Mesodermal cell (in vitro differentiated cells): ENCODE measurements around the gene TEX13D. TPM values are rescaled to one million over a fixed set of nuclear protein-coding genes. Genes with fewer than 3 reads are reported as not detected.
"Not testable (repeated sequence)": the region's sequence is repeated elsewhere in the genome, so short reads cannot be mapped to it uniquely, and the experiment has no call there.

Experiments
- H3K27ac ChIP-seq: 2 replicates; pipeline ENCODE4 v1.7.0; 2013; ENCODE audit warnings: mild to moderate bottlenecking, low read depth, low read length, moderate library complexity; ENCODE audit not compliant: severe bottlenecking
- H3K36me3 ChIP-seq: 2 replicates; pipeline ENCODE4 v1.7.1; 2013; ENCODE audit warnings: mild to moderate bottlenecking, low read length, moderate library complexity; ENCODE audit not compliant: control insufficient read depth, insufficient read depth
- H3K4me1 ChIP-seq: one replicate; pipeline ENCODE4 v1.7.1; 2013; ENCODE audit warnings: mild to moderate bottlenecking, low read length; ENCODE audit not compliant: insufficient read depth, control insufficient read depth, poor library complexity, severe bottlenecking
- H3K4me3 ChIP-seq: 2 replicates; pipeline ENCODE4 v1.7.0; 2013; ENCODE audit warnings: low read length, control low read depth, mild to moderate bottlenecking; ENCODE audit not compliant: insufficient read depth, poor library complexity, severe bottlenecking; ENCODE audit errors: extremely low read depth
- H3K9me3 ChIP-seq: 2 replicates; pipeline ENCODE4 v1.7.1; 2013; ENCODE audit warnings: mild to moderate bottlenecking, low read length, moderate library complexity; ENCODE audit not compliant: control insufficient read depth
- WGBS, 2 experiments: methylation state at CpG; one replicate each; pipeline ENCODE4 v1.1.5; 2013; ENCODE audit warnings: missing lambda C conversion rate in 2 of 2; ENCODE audit not compliant: insufficient coverage in 2 of 2; 5-methylcytosine and 5-hydroxymethylcytosine counted together
- polyA plus RNA-seq, 2 experiments: library from polyadenylated mRNA; stranded (reverse); fragments of 50-300 nt; gene quantifications; one replicate each; pipeline ENCODE4 v1.2.3, GENCODE V29; 2013

Gene TEX13D
- polyA plus RNA-seq (2013, experiment 1 of 2) = not detected
- not detected for polyA plus RNA-seq (2013, experiment 2 of 2)

DNA sequence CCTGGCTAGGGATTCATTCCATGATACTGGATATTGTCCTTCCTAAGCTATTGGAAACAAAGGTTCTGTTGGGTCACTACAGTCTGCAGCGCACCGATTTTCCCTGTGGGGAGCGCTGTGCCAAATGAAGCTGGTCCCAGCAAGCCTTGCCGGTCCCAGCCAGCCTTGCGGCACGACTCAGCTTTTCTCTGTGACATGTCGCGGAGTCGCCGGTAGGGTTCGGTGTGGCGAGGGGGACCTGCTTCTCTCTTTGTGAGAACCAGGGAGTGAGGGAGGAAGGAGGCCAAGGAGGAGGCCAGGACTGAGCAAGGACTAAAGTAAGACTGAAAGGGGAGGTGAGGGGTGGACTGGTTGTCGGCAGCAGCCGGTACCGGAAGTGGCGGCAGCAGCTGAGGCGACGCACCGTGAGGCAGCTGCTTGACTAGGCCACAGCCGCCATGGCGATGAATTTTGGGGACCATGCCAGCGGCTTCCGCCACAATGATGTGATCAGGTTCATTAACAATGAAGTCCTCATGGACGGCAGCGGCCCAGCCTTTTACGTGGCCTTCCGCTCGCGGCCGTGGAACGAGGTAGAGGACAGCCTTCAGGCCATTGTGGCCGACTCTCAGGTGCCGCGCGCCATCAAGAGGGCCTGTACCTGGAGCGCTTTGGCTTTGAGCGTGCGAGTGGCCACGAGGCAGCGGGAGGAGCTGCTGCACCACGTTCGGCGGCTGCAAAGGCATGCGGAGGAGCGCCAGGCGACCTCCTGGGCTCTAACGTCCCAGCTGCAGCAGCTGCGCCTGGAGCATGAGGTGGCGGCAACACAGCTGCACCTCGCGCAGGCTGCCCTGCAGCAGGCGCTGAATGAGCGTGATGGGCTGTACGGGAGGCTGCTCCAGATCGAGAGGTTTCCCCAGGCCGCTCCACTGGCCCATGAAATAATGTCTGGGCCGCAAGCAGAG is at the start of gene TEX13D:
TSS of gene TEX13D (plus strand) at position 180 of the 944 bp plus-strand sequence. CDS start at position 438, 258 bp downstream.
- WGBS, 2 experiments = 94 to 95% methylated on average over 19 to 32 of the region's 57 CpGs
- Histone ChIP-seq H3K9me3 (no peaks in the 10 kb centered on the region), H3K27ac (no peak within 1 kb of the TSS), H3K4me1 (no peaks in the 10 kb centered on the region), H3K36me3 (no peaks in the 10 kb centered on the region), H3K4me3 (no peak within 1 kb of the TSS)

DNA sequence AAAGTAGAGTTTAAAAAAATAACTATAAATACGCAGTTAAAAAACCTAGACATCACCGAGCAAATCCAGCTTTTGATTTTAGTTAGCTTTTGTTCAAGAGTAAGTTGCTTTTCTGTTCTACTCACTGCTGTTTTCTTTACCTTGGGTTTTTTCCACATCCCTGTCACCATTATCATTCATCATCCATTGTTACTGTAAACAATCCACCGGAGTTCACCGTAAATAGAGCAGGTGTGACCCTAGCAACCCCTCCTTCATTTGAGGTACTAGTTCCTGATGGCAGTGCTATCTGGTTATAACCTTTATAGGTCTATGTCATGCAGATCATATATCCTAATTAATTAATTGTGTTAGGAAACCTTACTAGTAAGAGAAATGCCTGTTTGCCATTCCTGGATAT is 43.0 kb upstream of the TEX13D start:
- H3K36me3 ChIP-seq = no peaks in the 10 kb centered on the region
- H3K27ac ChIP-seq = no peak overlapping the region
- no peaks in the 10 kb centered on the region for H3K9me3 ChIP-seq
- no peaks in the 10 kb centered on the region for H3K4me1 ChIP-seq
- WGBS, 2 experiments = no CpG with 5 or more reads among the region's 4 CpGs
- H3K4me3 ChIP-seq = no peak overlapping the region

DNA sequence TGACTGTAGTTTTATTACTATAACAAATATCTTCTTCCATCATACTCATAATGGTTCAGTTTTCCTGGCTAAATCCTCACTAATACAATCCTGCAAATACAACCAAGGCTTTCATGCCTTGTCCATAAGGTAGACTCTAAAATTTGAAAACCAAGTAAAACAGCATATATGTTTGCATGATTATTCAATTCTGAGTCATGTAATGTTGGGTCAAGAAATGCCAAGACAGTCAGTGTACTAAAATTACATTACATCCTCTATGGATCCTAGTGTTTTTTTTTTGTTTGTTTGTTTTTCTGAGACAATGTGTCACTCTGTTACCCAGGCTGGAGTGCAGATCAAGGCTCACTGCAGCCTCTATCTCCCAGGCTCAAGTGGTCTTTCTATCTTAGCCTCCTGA is 38.6 kb upstream of the TEX13D start:
- H3K27ac ChIP-seq = no peak overlapping the region
- H3K36me3 ChIP-seq = no peaks in the 10 kb centered on the region
- H3K4me3 ChIP-seq = no peak overlapping the region
- H3K9me3 ChIP-seq = no peaks in the 10 kb centered on the region
- no peaks in the 10 kb centered on the region for H3K4me1 ChIP-seq

DNA sequence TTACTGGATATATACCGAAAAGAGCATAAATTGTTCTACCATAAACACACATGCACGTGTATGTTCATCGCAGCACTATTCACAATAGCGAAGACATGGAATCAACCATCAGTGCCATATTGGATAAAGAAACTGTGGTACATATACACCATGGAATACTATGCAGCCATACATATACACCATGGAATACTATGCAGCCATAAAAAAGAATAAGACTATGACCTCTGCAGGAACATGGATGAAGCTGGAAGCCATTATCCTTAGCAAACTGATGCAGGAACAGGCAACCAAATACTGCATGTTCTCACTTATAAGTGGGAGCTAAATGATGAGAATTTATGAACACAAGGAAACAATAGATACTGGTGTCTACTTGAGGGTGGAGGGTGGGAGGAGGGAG is 33.1 kb upstream of the TEX13D start:
- not testable (repeated sequence) for H3K36me3 ChIP-seq, H3K4me3 ChIP-seq, H3K27ac ChIP-seq, H3K4me1 ChIP-seq, H3K9me3 ChIP-seq
- WGBS, 2 experiments = no CpG with 5 or more reads among the region's 4 CpGs

DNA sequence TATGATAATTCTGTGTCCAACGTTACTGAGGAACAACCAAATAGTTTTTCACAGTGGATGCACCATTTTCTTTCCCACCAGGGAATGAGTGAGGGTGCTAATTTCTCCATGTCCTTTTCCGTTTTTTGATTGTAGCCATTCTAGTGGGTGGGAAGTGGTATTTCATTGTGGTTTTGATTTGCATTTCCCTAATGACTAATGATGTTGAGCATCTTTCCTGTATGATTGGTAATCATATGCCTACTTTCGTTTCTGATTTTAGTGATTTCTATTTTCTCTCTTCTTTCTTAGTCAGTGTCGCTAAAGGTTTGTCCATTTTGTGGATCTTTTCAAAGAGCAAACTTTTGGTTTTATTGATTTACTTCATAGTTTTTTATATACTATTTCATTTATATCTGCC is 32.1 kb upstream of the TEX13D start:
- H3K4me1 ChIP-seq = no peaks in the 10 kb centered on the region
- no peak overlapping the region for H3K4me3 ChIP-seq
- no peak overlapping the region for H3K27ac ChIP-seq
- H3K9me3 ChIP-seq = no peaks in the 10 kb centered on the region
- no CpG with 5 or more reads among the region's 4 CpGs for WGBS, 2 experiments
- H3K36me3 ChIP-seq = no peaks in the 10 kb centered on the region

DNA sequence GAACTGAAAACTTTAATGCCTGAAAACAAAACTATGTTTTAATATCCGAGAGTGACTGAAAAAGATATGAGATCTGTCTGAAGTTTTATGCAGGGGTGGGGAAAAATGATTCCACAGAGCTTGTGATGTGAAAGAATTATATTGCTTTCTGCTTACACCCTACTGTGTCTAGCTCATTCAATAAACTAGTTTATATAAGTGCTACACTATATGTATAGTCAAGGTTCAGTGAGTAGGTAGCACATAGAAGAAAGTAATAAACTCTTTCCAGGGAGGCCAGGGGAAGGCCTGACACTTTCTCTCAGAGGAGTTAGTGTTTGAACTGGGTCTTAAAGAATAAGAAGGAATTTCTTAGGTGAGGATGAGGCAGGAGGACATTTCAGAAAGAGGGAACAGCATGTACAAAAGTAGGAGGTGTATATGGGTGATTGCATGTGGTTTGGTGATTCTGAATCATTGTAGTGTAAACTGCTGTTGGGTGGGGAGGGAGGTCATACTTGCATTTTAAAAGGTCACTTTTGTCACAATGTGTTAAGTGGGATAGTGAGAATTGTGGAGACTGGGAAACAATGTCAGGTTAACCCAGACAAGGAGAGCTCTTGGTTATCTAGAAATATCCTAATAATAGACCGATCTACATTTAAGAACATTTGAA is 25.1 kb upstream of the TEX13D start:
- no CpG with 5 or more reads among the region's 2 CpGs for WGBS, 2 experiments
- Histone ChIP-seq H3K4me1 (no peaks in the 10 kb centered on the region), H3K4me3 (no peak overlapping the region), H3K27ac (no peak overlapping the region), H3K9me3 (no peaks in the 10 kb centered on the region), H3K36me3 (no peaks in the 10 kb centered on the region)

DNA sequence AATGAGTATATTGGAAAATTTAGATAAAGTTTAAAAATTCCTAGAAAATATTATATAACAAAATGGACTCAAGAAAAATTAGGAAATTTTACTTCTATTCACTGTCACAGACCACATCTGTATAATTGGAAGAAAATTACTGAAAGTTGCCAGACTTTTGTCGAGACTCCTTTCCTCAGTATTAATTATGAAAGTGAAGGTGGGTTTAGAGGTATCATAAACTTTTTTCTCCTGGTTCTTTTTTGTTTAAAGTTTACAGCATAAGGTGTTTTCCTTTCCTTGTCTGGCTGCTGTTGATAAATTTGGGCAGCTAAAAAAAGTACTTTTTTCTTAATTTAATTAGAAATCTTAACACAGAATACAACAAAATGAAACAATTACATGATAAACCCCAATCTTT is 6.7 kb upstream of the TEX13D start:
- Histone ChIP-seq H3K27ac (no peak overlapping the region), H3K9me3 (no peaks in the 10 kb centered on the region), H3K4me3 (no peak overlapping the region), H3K36me3 (no peaks in the 10 kb centered on the region), H3K4me1 (no peaks in the 10 kb centered on the region)
- WGBS, 2 experiments = no CpG with 5 or more reads among the region's 1 CpG

DNA sequence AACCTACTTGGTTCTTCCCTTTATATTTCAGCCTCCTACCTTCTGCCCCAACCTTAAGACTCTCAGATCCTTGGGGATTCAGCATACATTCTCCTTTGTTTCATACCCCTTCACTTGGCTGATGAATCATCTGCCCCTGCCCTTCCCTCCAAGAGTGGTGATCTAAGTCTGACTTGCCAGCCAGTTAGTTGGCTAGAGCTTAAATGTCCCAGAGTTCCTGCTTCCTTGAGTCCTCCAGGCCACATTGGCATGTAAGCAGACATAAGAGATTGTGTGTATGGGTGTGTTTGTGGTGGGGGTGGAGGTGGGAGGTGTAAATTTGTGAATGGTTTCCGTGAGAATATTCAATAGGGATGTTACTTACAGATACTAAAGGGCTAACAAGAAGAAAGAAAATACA is 3.7 kb upstream of the TEX13D start:
- no CpG with 5 or more reads among the region's 1 CpG for WGBS, 2 experiments
- Histone ChIP-seq H3K4me1 (no peaks in the 10 kb centered on the region), H3K4me3 (no peak overlapping the region), H3K27ac (no peak overlapping the region), H3K9me3 (no peaks in the 10 kb centered on the region), H3K36me3 (no peaks in the 10 kb centered on the region)

DNA sequence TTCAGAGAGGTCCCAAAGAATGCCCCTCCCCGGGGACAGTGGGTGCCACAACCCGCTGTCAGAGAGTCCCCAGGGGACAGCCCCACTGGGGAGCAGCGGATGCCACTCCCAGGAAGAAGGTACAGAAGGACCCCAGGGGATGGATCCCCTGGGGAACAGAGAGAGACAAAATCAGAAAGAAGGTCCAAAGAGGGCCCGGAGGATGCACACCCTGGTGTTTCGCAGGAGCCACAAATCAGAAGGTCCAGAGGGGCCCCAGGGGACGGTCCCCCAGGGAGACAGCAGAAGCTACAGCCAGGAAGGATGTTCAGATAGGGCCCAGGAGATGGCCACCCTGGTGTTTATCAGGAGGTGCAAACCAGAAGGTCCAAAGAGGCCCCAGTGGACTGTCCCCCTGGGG is 1.4 kb downstream of the TEX13D start:
- 93 to 100% methylated on average over 2 to 3 of the region's 6 CpGs for WGBS, 2 experiments

DNA sequence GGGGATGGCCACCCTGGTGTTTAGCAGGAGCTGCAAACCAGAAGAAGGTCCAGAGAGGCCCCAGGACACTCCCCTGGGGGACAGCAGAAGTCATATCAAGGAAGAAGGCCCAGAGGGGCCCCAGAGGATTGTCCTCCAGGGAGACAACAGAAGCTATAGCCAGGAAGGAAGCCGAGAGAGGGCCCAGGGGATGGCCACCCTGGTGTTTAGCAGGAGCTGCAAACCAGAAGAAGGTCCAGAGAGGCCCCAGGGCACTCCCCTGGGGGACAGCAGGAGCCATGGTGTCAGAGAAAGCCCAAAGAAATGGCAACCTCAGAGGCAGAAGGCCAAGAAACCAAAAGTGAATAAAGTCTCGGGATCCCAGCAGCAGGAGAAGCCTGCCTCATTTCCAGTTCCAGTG is 2.1 kb downstream of the TEX13D start:
- not testable (repeated sequence) for H3K4me1 ChIP-seq, H3K4me3 ChIP-seq, H3K9me3 ChIP-seq, H3K27ac ChIP-seq, H3K36me3 ChIP-seq
- WGBS, 2 experiments = 78 to 100% methylated on average over 1 of the region's 2 CpGs

More for the DNA sequence above, 1.4 kb downstream of the TEX13D start:
- no peak overlapping the region for H3K27ac ChIP-seq
- no peak overlapping the region for H3K4me3 ChIP-seq
- H3K4me1 ChIP-seq = no peaks in the 10 kb centered on the region
- H3K9me3 ChIP-seq = no peaks in the 10 kb centered on the region
- no peaks in the 10 kb centered on the region for H3K36me3 ChIP-seq

DNA sequence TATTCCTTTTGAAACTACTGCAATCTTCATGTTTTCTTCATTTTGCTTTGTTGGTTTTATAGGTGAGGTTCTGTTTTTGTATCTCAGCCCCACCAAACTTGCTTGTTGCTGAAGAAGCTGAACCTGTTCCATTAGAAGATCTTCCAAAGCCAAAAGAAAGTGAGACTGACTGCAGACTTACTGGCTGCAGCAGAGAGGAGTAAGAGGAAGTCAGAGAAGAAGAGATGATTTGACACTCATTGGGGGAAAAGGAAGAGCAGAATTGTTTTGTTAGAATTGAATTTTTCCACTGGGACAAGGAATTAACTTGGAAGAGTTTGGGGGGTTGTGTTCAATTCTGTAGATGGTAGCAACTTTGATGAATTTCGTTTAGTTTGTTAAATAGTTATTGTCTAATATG is 3.1 kb downstream of the TEX13D start:
- no peaks in the 10 kb centered on the region for H3K9me3 ChIP-seq
- WGBS, 2 experiments = no CpG with 5 or more reads among the region's 1 CpG
- no peak overlapping the region for H3K27ac ChIP-seq
- H3K36me3 ChIP-seq = no peaks in the 10 kb centered on the region
- H3K4me3 ChIP-seq = no peak overlapping the region
- no peaks in the 10 kb centered on the region for H3K4me1 ChIP-seq
